IMR-90 (cell line): ENCODE results near the gene ACKR1. TPM values are rescaled to one million over a fixed set of nuclear protein-coding genes. Genes with fewer than 3 reads are reported as not detected.

Experiments
- ATAC-seq: fragments of 200-7000 bp; cut with Tn5 transposase; 2 replicates; pipeline ENCODE4 v1.9.1; 2020; ENCODE audit warnings: low read depth, mild to moderate bottlenecking, moderate library complexity
- BruUV-seq: library from RNA; stranded (reverse); fragments of 400-500 nt; replicated peaks from 2 replicates; lab custom pipeline; 2021; lab: Mats Ljungman, UMichigan
- CTCF ChIA-PET: fragments of 300-600 bp; formaldehyde crosslinking; extraction: SDS; loops from one replicate; lab custom pipeline; 2021; ENCODE audit warnings: antibody characterized with exemption; lab: Yijun Ruan, JAX
- POLR2A ChIA-PET: fragments of 300-600 bp; sonication (Branson Sonifier 250); formaldehyde crosslinking; loops from one replicate; lab custom pipeline; 2022; ENCODE audit warnings: antibody characterized with exemption; ENCODE audit not compliant: unreplicated experiment; lab: Charles Lee
- DNase-seq: peaks from one replicate; pipeline ENCODE4 v3.0.0; 2013
- H2AFZ ChIP-seq: replicated peaks from 2 replicates; pipeline ENCODE3; 2013; ENCODE audit warnings: low read length, mild to moderate bottlenecking; ENCODE audit not compliant: poor library complexity
- H2AK5ac ChIP-seq: 2 replicates; pipeline ENCODE4 v1.6.1; 2013; ENCODE audit warnings: low read depth, low read length, inconsistent platforms
- H2AK9ac ChIP-seq: replicated peaks from 2 replicates; pipeline ENCODE3; 2013; ENCODE audit warnings: mild to moderate bottlenecking, low read depth, low read length, moderate library complexity; ENCODE audit not compliant: poor library complexity
- H2BK120ac ChIP-seq: 2 replicates; pipeline ENCODE4 v1.6.1; 2013; ENCODE audit warnings: low read depth, low read length, inconsistent platforms
- H2BK15ac ChIP-seq: 3 replicates; pipeline ENCODE4 v1.6.1; 2013; ENCODE audit warnings: low read depth, low read length, inconsistent platforms
- H2BK20ac ChIP-seq: 2 replicates; pipeline ENCODE4 v1.6.1; 2013; ENCODE audit warnings: low read depth, mild to moderate bottlenecking, inconsistent platforms, low read length, moderate library complexity
- H2BK5ac ChIP-seq: 2 replicates; pipeline ENCODE4 v1.6.1; 2013; ENCODE audit warnings: mild to moderate bottlenecking, low read depth, low read length, inconsistent platforms; ENCODE audit not compliant: poor library complexity, severe bottlenecking
- H3K14ac ChIP-seq: replicated peaks from 2 replicates; pipeline ENCODE4 v1.6.1; 2013; ENCODE audit warnings: low read depth, low read length, inconsistent platforms
- H3K18ac ChIP-seq: 2 replicates; pipeline ENCODE4 v1.6.1; 2013; ENCODE audit warnings: low read depth, low read length, control low read depth
- H3K23ac ChIP-seq: 2 replicates; pipeline ENCODE4 v1.6.1; 2013; ENCODE audit warnings: low read depth, low read length, inconsistent platforms
- H3K27ac ChIP-seq: 2 replicates; pipeline ENCODE4 v1.5.1; 2013; ENCODE audit warnings: mild to moderate bottlenecking, control low read depth, low read length; ENCODE audit not compliant: insufficient read depth
- H3K27me3 ChIP-seq: 2 replicates; pipeline ENCODE4 v1.6.1; 2013; ENCODE audit warnings: low read length; ENCODE audit not compliant: control insufficient read depth, insufficient read depth
- H3K36me3 ChIP-seq: 2 replicates; pipeline ENCODE4 v1.6.1; 2013; ENCODE audit warnings: low read length, mixed read lengths; ENCODE audit not compliant: control insufficient read depth, insufficient read depth
- H3K4ac ChIP-seq: 2 replicates; pipeline ENCODE4 v1.6.1; 2013; ENCODE audit warnings: low read depth, low read length, inconsistent platforms
- H3K4me1 ChIP-seq: 2 replicates; pipeline ENCODE4 v1.6.1; 2013; ENCODE audit warnings: low read length, mixed read lengths; ENCODE audit not compliant: control insufficient read depth, insufficient read depth
- H3K4me2 ChIP-seq: 2 replicates; pipeline ENCODE4 v1.6.1; 2013; ENCODE audit warnings: low read depth, mild to moderate bottlenecking, control low read depth, low read length, moderate library complexity
- H3K4me3 ChIP-seq: 2 replicates; pipeline ENCODE4 v1.5.1; 2013; ENCODE audit warnings: low read depth, mild to moderate bottlenecking, control low read depth, low read length, moderate library complexity; ENCODE audit not compliant: insufficient read depth
- H3K56ac ChIP-seq: 2 replicates; pipeline ENCODE4 v1.6.1; 2013; ENCODE audit warnings: low read length, inconsistent platforms; ENCODE audit not compliant: insufficient read depth; ENCODE audit errors: extremely low read depth
- H3K79me1 ChIP-seq, 2 experiments: 2 replicates each; pipeline ENCODE4 v1.6.1; 2013; ENCODE audit warnings: low read length in 2 of 2, inconsistent platforms in 1 of 2, low read depth in 1 of 2
- H3K9ac ChIP-seq: 2 replicates; pipeline ENCODE4 v1.6.1; 2013; ENCODE audit warnings: low read depth, low read length, control low read depth
- H3K9me1 ChIP-seq: 2 replicates; pipeline ENCODE4 v1.6.1; 2013; ENCODE audit warnings: low read length, inconsistent platforms; ENCODE audit not compliant: insufficient read depth
- H3K9me3 ChIP-seq: 2 replicates; pipeline ENCODE4 v1.6.1; 2013; ENCODE audit warnings: low read length; ENCODE audit not compliant: control insufficient read depth, insufficient read depth
- H4K20me1 ChIP-seq: 2 replicates; pipeline ENCODE4 v1.6.1; 2013; ENCODE audit warnings: low read length, inconsistent platforms; ENCODE audit not compliant: insufficient read depth
- H4K5ac ChIP-seq: 2 replicates; pipeline ENCODE4 v1.6.1; 2013; ENCODE audit warnings: mild to moderate bottlenecking, low read depth, low read length, control low read depth
- H4K8ac ChIP-seq, 2 experiments: 2 replicates each; pipeline ENCODE4 v1.6.1; 2013; ENCODE audit warnings: low read depth in 2 of 2, low read length in 2 of 2, control low read depth in 1 of 2, inconsistent platforms in 1 of 2
- H4K91ac ChIP-seq: 2 replicates; pipeline ENCODE4 v1.6.1; 2013; ENCODE audit warnings: low read depth, low read length, inconsistent platforms; ENCODE audit not compliant: insufficient read depth
- BHLHE40 ChIP-seq: fragments of 150-350 bp; IDR thresholded peaks from 2 replicates; pipeline ENCODE4 v1.6.1; 2016; ENCODE audit warnings: mild to moderate bottlenecking, low read depth, low read length
- CEBPB ChIP-seq: IDR thresholded peaks from 2 replicates; pipeline ENCODE4 v1.6.1; 2012; ENCODE audit warnings: low read depth, low read length, improper control_type of control experiment
- CHD1 ChIP-seq: IDR thresholded peaks from 2 replicates; pipeline ENCODE4 v1.6.1; 2012; ENCODE audit warnings: low read depth, low read length, improper control_type of control experiment
- FOS ChIP-seq: fragments of 150-350 bp; IDR thresholded peaks from 2 replicates; pipeline ENCODE4 v1.6.1; 2016; ENCODE audit warnings: low read depth, low read length
- MAFK ChIP-seq: IDR thresholded peaks from 2 replicates; pipeline ENCODE4 v1.6.1; 2012; ENCODE audit warnings: low read depth, low read length, improper control_type of control experiment
- MAZ ChIP-seq: IDR thresholded peaks from 2 replicates; pipeline ENCODE4 v1.6.1; 2012; ENCODE audit warnings: low read depth, mild to moderate bottlenecking, low read length, improper control_type of control experiment, moderate library complexity, borderline replicate concordance
- MXI1 ChIP-seq: IDR thresholded peaks from 2 replicates; pipeline ENCODE4 v1.6.1; 2012; ENCODE audit warnings: low read depth, mild to moderate bottlenecking, low read length, moderate library complexity, borderline replicate concordance
- NFE2L2 ChIP-seq: fragments of 150-350 bp; IDR thresholded peaks from 2 replicates; pipeline ENCODE4 v1.6.1; 2016; ENCODE audit warnings: low read depth, mild to moderate bottlenecking, low read length
- POLR2A ChIP-seq: IDR thresholded peaks from 2 replicates; pipeline ENCODE4 v1.6.1; 2012; ENCODE audit warnings: mild to moderate bottlenecking, low read depth, low read length
- RAD21 ChIP-seq: IDR thresholded peaks from 2 replicates; pipeline ENCODE4 v1.6.1; 2012; ENCODE audit warnings: low read length, improper control_type of control experiment
- RCOR1 ChIP-seq: IDR thresholded peaks from 2 replicates; pipeline ENCODE4 v1.6.1; 2012; ENCODE audit warnings: mild to moderate bottlenecking, low read length, improper control_type of control experiment; ENCODE audit not compliant: insufficient replicate concordance
- RFX5 ChIP-seq: IDR thresholded peaks from 2 replicates; pipeline ENCODE4 v1.8.0; 2012; ENCODE audit warnings: low read depth, mild to moderate bottlenecking, low read length, moderate library complexity
- SMC3 ChIP-seq: fragments of 150-350 bp; IDR thresholded peaks from 2 replicates; pipeline ENCODE4 v1.6.1; 2016; ENCODE audit warnings: low read depth, mild to moderate bottlenecking, antibody characterized with exemption, low read length, moderate library complexity
- WGBS, 2 experiments: methylation state at CpG; one replicate each; pipeline versions ENCODE4 v1.1.5 to v1.1.7; 2013; ENCODE audit warnings: missing lambda C conversion rate in 2 of 2; ENCODE audit not compliant: insufficient read length in 1 of 2; ENCODE audit errors: extremely low coverage in 2 of 2; 5-methylcytosine and 5-hydroxymethylcytosine counted together
- dilution Hi-C: fragments of 300-500 bp; cut with HindIII; formaldehyde crosslinking; loops from one replicate; pipeline ENCODE4 v1.14.3; 2018; ENCODE audit warnings: low sequenced_read_pairs; ENCODE audit not compliant: unreplicated experiment
- in situ Hi-C: fragments of 300-500 bp; cut with MboI; formaldehyde crosslinking; loops from 3 replicates; pipeline ENCODE4 v1.14.3; 2019; ENCODE audit warnings: low sequenced_read_pairs, inconsistent platforms, mixed read lengths
- intact Hi-C: fragments of 100-400 bp; cut with micrococcal nuclease; formaldehyde crosslinking; loops from 2 replicates; pipeline ENCODE4 v1.10.0; 2022
- polyA plus RNA-seq, 3 experiments: library from polyadenylated mRNA; depleted of rRNA; stranded (reverse); fragments of >200 nt; gene quantifications; 2 replicates each; pipeline ENCODE4 v1.2.3, GENCODE V29; 2012; ENCODE audit warnings: low replicate concordance in 1 of 3
- total RNA-seq: library from RNA; depleted of rRNA; stranded (reverse); fragments of >200 nt; gene quantifications from 2 replicates; pipeline ENCODE4 v1.2.3, GENCODE V29; 2012
- TF ChIP-seq, protein P1 (sequence below): fragments of 150-350 bp; IDR thresholded peaks from 2 replicates; pipeline ENCODE4 v1.6.1; 2016; ENCODE audit warnings: low read depth, mild to moderate bottlenecking, low read length, moderate library complexity, borderline replicate concordance
- TF ChIP-seq, protein P2 (sequence below): conservative IDR thresholded peaks from 2 replicates; pipeline ENCODE4 v1.5.1; 2012; ENCODE audit warnings: mild to moderate bottlenecking, low read depth, low read length, improper control_type of control experiment

ACKR1 gene
- total and polyA plus RNA-seq, 2 of the 4 experiments (the other 2 are of a cell fraction): not detected

DNA sequence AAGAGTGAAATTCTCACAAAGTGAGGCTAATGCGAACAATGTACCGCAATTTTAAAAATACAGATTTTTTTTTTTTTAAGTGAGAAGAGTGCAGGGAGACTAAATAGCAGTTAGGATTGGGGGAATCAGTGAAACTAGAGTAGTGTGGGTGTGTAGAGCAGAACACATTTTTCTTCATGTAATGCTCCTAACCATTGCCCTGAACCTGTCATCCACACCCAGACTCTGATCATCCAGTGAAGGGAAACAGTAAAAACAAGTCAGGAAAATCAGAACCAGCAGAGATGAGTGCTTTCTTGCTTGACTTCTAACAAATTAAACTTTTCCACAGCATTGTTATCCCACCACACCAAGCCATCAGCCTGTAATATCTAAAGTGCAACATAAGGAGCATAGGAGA lies 24.2 kb upstream of the ACKR1 start:
- Histone ChIP-seq H2BK20ac (no peak overlapping the region), H4K91ac (no peak overlapping the region), H2BK120ac (no peak overlapping the region), H3K4me1 (no peaks in the 10 kb centered on the region), H3K4ac (no peak overlapping the region), H3K79me1 (no peaks in the 10 kb centered on the region), H2BK5ac (no peak overlapping the region), H3K4me2 (no peak overlapping the region), H3K9me3 (no peaks in the 10 kb centered on the region), H2AK5ac (no peak overlapping the region), H3K9me1 (no peaks in the 10 kb centered on the region), H3K23ac (no peak overlapping the region), H3K14ac (no peak overlapping the region), H4K5ac (no peak overlapping the region), H3K9ac (no peak overlapping the region), H3K36me3 (no peaks in the 10 kb centered on the region), H3K56ac (no peak overlapping the region), H2AK9ac (no peak overlapping the region), H4K20me1 (no peaks in the 10 kb centered on the region), H2AFZ (no peak overlapping the region), H4K8ac (no peak overlapping the region), H3K27ac (no peak overlapping the region), H2BK15ac (no peak overlapping the region), H3K18ac (no peak overlapping the region), H3K4me3 (no peak overlapping the region), H3K27me3 (no peaks in the 10 kb centered on the region)
- in situ Hi-C loops (no loop called here), dilution Hi-C loops (no loop called here), intact Hi-C loops (no loop called here)
- POLR2A ChIA-PET: no interaction called here
- CTCF ChIA-PET: no interaction called here
- no peak for DNase-seq
- TF ChIP-seq MXI1 (no peak), RAD21 (no peak), RCOR1 (no peak), MAFK (no peak), SMC3 (no peak), CHD1 (no peak), FOS (no peak), CEBPB (no peak), NFE2L2 (no peak), BHLHE40 (no peak), MAZ (no peak), POLR2A (no peak), RFX5 (no peak)
- TF ChIP-seq, protein P1, sequence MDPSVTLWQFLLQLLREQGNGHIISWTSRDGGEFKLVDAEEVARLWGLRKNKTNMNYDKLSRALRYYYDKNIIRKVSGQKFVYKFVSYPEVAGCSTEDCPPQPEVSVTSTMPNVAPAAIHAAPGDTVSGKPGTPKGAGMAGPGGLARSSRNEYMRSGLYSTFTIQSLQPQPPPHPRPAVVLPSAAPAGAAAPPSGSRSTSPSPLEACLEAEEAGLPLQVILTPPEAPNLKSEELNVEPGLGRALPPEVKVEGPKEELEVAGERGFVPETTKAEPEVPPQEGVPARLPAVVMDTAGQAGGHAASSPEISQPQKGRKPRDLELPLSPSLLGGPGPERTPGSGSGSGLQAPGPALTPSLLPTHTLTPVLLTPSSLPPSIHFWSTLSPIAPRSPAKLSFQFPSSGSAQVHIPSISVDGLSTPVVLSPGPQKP: no peak
- TF ChIP-seq, protein P2, sequence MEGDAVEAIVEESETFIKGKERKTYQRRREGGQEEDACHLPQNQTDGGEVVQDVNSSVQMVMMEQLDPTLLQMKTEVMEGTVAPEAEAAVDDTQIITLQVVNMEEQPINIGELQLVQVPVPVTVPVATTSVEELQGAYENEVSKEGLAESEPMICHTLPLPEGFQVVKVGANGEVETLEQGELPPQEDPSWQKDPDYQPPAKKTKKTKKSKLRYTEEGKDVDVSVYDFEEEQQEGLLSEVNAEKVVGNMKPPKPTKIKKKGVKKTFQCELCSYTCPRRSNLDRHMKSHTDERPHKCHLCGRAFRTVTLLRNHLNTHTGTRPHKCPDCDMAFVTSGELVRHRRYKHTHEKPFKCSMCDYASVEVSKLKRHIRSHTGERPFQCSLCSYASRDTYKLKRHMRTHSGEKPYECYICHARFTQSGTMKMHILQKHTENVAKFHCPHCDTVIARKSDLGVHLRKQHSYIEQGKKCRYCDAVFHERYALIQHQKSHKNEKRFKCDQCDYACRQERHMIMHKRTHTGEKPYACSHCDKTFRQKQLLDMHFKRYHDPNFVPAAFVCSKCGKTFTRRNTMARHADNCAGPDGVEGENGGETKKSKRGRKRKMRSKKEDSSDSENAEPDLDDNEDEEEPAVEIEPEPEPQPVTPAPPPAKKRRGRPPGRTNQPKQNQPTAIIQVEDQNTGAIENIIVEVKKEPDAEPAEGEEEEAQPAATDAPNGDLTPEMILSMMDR: no peak
- no peak for ATAC-seq
- no CpG with 5 or more reads among the region's 2 CpGs for WGBS, 2 experiments
- BruUV-seq: no TSS peak
